ENCODE data around the gene STRA8. TPM values are rescaled to one million over a fixed set of nuclear protein-coding genes. Genes with fewer than 3 reads are reported as not detected.

Gene STRA8
- polyA plus RNA-seq, 5 donors: 0.11 to 0.42 (median 0.21) TPM

DNA sequence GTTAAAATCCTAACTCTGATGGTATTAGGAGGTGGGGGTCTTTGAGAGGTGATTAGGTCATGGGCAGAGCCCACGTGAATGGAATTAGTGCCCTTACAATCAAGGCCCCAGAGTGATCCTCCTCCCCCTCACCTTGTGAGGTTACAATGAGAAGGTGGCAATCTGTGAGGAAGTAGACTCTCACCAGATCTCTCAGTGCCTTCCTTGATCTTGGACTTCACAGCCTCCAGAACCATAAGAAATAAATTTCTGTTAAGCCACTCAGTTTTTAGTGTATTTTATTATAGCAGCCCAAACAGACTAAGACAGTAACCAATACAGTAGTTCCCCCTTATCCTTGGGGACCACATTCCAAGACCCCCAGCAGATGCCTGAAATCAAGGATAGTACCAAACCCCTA lies 32.0 kb downstream of the STRA8 start:
- no peak for DNase-seq

DNA sequence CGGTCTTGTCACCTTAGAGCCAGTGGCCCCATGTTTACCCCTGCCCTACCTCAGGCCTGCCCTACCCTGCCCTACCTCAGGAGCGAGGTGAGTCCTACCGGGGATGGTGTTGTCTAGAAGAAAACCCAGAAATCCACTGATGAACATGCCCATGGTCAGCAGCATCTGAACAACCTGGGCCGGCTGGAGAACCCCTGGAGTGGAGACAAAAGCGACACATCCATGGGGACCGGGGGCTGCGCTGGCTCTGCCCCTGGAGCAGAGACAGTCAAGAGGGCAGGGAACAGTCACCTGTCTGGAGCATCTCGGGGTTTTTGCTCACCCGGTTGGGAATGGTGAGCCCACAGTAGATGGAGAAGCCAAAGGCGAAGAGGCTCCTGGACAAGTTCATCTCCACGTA lies 36.3 kb downstream of the STRA8 start:
- DNase-seq: no peak

DNA sequence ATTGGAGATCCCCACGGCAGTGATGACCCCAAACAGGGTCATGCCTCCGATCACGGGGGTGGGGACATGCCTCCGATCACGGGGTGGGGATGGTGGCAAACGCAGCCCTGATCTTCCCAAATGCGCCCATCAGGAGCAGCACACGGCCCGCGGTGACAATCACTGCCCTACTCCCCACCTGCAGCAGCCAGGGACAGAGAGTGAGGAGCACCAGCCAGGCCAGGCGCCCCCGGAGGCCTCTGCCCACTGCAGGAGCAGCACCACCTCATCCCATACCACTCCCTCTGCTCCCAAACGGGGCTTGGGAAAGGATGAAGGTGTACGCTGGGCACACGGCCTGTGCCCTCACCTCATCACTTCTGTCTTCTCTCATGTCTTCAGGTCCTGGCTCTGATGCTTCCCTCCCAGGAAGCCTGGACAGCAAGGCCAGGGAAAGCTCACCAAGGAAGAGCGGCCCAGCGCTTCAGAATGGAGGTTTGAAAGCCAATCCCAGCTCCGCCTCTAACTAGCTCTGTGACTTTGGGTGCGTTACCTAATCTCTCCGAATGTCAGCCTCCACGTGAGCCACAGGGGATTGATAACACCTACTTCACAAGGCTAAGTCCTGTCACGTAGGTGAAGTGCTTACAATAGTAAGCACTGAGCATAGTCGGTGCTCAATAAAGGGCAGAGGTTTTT lies 37.1 kb downstream of the STRA8 start:
- no peak for DNase-seq

- no peak for DNase-seq
Observed at GRCh38 chr7:135271255-135271615, 37.6 kb downstream of the STRA8 start.

DNA sequence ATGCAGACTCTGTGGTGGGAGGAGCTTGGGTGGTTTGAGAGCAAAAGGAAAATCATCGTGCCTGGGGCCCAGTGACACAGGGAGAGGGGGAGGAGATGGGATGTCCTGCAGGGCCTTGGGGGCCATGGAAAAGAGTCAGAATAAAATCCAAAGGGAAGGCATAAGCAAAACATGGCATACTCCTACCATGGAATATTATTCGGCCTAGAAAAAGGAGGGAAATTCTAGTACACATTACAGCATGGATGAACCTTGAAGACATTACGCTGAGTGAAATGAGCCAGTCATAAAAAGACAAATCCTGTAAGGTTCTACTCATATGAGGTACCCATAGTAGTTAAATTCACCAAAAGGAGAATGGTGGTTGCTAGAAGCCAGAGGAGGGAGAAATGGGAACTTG lies 38.7 kb downstream of the STRA8 start:
- DNase-seq: no peak

DNA sequence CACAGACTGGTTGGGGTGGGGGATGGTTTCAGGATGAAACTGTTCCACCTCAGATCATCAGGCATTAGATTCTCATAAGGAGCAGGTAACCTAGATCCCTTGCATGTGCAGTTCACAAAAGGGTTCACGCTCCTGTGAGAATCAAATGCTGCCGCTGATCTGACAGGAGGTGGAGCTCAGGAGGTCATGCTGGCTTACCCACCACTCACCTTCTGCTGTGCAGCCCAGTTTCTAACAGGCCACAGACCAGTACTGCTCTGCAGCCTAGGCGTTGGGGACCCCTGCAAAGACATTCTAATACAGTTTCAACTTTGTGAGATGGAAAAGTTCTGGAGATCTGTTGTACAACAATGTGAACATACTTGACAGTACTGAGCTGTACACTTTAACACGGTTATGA lies 39.9 kb downstream of the STRA8 start:
- no peak for DNase-seq

DNA sequence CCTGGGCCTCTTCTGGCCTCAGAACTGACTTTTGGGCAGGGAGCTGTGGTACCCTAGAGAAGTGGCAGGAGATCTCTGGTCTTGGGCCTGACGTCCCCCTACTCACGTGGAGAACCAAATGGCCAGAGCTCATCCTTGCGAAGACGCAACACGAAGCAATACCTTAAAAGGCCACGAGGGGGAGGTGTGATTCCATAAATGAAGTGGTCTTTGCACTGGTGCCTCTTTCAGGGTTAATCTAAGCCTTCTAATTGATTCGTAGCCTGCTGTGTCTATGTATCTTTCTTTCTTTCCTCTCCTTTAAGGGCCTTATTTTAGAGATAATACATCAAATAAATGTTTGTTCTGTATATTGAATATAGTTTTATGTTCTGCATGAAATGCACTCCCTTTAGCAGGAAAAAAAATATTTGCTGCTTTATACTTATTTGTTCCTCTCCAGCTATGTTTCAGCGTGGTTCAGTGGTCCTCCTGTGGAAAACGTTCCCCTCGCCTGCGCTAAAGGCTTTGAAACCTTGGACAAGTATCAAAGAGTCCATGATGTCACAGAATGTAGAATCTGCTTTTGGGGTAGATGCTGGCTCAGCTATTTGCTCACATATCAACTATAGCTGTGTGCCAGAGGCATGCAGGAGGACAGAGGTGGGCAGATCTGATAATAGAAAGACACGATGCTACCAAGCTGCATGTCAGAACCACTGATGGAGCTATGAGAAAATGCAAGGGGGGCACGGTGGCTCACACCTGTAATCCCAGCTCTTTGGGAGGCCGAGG lies 41.0 kb downstream of the STRA8 start:
- DNase-seq: peak; percentile 39 to 67

DNA sequence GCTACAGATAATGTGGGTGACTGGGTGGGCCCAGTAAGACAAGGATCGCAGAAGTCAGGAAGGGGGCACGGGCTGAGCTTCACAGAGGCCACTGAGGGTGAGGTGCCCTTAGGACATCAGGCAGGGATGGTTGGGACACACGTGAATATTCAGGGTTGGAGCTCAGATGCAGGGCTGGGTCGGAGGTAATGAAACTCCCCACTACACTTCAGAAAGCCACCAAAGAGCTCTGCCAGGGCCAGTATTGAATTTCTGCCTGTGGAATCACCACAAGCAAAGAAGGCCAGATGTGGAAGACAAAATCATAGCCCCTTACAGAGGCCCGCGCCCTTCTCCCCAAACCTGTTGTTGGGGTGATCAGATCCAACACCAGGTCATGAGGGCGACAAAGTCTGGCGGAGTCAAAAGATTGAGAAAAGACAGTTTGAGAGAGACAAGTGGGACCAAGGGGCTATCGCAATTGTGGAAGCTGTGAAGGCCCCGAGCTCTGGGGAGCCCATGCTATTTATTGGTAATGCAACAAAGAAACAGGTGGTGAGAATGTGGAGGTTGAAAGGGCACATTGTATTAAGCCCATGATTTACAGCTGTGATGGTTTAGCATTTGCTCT lies 42.4 kb downstream of the STRA8 start:
- no peak for DNase-seq

- DNase-seq: no peak
Observed at GRCh38 chr7:135277161-135277560, 43.5 kb downstream of the STRA8 start.

DNA sequence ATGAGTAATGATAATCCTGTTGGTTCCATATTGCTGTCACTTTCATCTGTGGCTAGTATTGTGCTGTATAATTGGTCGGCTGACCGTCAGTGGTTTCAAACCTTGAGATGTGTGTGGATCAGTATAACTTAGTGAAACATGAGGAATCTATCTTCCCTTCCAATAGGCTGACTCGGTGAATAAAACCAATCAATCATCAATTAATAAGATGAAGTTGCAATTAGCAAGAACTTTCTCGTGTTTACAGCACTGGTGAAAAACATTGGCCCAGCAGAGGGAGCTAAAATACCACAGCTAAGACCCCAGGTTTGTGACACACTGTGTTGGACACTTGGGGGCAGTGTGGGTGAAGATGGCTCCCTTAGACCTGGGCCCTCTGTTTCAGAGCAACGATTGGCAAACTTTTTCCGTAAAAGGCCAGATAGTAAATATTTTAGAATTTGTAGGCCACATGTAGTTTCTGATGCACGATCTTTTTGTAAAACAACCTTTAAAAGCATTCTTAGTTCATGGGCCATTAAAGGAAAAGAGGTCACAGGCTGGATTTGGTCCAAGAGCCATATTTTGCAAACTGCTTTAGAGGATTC lies 47.8 kb downstream of the STRA8 start:
- DNase-seq: peak; percentile 79 to 89

- DNase-seq: no peak
Observed at GRCh38 chr7:135282561-135283254, 49.1 kb downstream of the STRA8 start.

GRCh38 chr7:135283959-135284638 lies 50.5 kb downstream of the STRA8 start:
- DNase-seq: no peak

- DNase-seq: no peak
Observed at GRCh38 chr7:135285547-135286233, 52.1 kb downstream of the STRA8 start.

- no peak for DNase-seq
Observed at GRCh38 chr7:135286876-135287275, 53.2 kb downstream of the STRA8 start.

DNA sequence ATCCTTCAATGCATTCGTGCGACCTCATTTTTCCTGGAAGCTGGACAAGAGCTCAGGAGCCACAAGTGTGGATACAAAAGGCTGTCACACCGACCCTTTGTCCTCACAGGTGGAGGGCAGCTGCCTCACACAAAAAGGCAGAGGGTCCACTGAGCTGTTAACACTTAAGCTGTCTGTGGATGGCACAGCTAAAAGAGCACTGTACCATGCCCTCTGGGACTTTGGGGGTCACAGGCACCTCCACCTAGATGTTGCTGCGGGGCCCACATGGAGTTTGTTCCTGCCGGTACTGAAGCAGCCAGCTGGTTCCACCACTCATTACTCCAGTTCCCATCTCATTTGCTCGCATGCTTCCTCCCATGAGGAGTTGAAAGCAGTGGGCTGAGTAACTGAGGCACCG lies 57.0 kb downstream of the STRA8 start:
- no peak for DNase-seq

DNA sequence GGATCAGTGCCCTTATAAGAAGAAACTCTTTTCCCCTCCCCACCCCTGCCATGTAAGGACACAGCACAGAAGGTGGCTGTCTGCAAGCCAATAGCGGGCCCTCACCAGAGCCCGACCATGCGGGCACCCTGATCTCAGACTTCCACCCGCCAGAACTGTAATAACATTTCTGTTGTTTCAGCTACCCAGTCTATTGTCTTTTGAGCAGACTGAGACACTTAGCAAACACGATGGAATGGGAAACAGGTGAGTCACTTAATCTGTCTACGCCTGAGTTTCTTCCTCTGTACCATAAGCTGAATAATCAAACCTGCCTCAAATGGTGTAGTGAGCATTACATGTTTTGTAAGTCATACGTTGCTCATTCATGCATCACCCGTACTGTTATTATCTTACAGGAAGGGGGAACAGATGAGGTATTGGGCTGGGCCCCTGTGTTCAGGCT lies 58.2 kb downstream of the STRA8 start:
- no peak for DNase-seq

GRCh38 chr7:135299235-135299634 lies 65.6 kb downstream of the STRA8 start:
- no peak for DNase-seq

- DNase-seq: no peak
Observed at GRCh38 chr7:135300913-135301765, 67.5 kb downstream of the STRA8 start.
